Stimulated activated CD8-positive, alpha-beta memory T cell treated with anti-CD3 and anti-CD28 coated beads, Interleukin-7, amount 100 ng/mL, for 48 hours (primary cell): ENCODE data around the gene WHRN.

Experiments
- DNase-seq, 2 donors: peaks; one replicate each; pipeline ENCODE4 v3.0.0-alpha.2; 2020; ENCODE audit warnings: low read depth in 1 of 2; ENCODE audit errors: extremely low read depth in 1 of 2

The WHRN gene

DNA sequence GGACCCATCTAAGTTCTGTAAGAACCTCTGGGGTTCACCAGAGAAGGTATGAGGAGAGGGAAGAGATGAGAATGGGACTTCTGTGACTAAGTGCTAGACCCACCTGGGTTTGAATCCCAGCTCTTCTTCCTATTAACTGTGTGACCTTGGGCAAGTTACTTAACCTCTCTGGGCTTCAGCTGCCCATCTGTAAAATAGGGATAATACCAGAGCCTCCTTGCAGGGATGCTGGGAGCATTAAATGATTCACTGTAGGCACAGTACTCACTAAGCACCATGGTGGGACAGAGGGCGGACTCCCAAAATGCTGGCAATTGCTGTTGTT lies 53.6 kb downstream of the WHRN start:
- DNase-seq = no peak

DNA sequence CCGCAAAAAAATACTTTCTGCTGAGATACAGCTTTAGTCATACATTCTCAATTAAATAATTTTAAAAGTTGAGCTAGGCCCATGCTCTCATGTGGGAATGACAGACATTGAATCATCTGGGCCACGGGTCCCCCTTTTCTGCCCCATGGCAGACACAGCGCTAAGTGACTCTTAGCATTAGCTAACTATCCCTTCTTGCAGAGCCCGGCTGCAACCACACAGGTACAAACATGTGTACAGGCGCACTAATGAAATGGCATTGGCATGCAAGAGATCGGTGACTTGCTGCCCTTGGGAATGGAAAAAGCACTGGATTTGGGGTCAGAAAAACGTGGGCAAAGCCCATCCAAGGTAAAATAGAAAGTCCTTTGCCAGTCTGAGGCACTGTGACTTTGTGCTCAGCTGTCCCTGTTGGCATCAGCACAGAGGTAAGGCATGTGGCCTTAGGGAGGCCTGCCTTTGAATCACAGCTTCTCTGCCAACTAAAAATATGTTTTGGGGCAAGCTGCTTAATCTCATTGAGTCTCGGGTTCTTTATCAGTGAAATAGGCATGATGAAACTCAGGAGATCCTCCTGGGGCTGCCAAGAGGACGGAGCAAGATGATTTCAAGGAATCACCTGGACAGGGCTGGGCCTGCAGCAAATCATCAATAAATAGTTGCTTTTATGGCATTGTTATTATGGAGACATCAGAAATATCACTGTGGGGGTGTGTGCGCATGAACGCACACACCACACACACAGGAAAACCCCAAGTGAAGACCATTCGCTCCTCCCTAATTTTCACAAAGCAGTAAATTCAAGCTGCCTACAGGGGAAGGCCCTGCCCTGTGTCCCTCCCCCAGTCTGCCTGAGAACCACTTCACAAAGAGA lies 54.2 kb downstream of the WHRN start:
- DNase-seq = no peak

DNA sequence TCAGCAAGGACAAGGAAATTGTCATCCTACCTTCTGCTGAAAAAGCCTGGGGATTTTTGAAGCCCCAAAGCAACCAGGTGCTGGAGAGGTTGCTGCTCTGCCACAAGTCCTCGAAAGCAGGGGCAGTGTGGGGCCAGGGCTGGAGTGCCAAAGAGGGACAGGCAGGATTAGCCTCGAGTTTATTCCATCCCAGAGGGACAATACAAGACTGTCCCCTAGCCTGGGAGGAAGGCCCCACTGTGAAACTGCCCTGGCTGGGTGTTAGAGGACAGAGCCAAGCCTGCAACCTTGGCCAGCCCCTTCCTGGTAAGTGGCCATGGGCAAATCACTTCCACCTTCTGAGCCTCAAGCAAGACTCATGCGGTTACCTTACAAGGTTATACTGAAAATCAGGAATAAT lies 55.1 kb downstream of the WHRN start:
- no peak for DNase-seq

DNA sequence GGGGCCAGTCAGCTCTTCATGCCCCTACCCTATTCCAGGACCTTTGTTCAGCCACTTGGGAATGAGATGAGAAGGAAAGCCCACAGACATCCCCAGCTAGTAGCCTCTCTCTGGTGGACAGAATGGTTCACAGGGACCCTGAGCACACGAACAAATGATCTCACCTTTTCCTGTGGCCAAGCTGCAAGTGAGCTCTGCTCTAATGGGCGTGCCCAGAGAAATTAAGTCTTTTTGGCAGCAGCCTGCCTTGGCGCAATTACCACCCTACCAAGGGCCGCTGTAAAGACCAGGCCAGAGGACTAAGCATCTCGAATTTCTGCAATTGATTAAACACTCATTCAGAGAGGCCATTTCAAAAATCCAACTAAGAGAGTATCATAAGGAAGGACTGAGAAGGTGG lies 56.0 kb downstream of the WHRN start:
- no peak for DNase-seq

DNA sequence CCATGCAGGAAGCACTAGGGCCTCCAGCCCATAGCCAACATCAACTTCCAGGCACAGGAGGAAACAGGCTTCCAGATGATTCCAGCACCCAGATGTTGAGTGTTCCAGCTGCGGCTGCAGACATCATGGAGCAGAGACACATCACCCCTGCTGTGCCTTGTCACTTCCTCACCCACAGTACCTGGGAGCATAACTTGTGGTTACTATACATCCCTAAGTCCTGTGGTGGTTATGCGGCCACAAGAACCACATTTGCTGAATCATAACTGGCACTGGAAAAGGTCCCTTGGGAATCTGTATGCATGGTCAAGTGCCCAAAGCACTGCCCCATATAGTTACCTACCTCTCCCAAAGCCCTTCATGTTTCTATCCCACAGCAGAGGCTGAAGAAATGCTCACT lies 56.6 kb downstream of the WHRN start:
- DNase-seq = no peak

DNA sequence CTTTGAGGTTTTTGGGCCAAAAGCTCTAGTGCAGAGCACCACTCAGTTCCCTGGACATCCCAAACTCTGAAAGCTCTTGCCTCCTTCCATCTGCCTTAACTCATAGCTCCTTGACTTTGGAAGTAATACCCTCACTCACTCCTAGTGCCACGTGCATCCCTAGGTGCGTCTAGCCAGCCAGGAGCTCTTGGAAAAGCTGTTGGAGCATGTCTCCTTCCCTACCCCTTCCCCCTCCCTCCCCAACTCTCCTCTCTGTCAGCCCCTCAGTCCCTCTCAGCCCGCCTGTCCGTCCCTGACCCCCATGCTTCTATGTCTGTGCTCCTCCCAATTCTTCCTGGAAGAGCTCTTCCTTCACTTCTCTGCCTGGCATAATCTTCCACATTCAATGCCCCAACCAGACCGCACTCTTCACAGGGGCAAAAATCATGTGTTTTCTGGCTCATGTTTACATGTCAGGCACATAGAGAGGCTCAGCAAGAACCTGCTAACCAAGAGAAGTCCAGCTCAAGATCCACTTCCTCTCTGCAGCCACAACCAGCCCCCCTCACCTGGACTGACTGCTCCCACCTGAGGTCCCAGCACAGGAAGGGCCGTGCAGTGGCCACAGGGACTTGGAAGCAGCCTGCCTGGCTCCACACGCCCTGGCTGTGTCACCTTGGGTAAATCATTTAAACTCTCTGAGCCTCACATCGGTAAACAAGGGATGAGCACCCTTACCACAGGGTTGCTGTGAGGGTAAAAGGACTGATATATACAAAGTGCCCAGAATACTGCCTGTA lies 58.4 kb downstream of the WHRN start:
- DNase-seq = no peak

DNA sequence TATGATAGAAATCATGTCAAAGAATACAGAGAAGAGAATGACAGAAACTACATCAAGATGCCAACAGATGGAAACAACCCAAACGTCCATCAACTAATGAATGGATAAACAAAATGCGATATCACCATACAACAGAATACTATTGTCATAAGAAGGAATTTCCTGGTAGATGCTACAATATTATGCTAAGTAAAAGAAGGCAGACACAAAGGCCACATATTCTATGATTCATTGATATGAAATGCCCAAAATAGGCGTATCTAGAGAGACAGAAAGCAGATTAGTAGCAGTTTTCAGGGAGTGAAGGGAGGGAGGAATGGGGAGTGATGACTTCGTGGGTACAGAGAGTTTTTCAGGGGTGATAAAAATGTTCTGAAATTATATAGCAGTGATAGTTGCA lies 59.2 kb downstream of the WHRN start:
- DNase-seq = no peak

DNA sequence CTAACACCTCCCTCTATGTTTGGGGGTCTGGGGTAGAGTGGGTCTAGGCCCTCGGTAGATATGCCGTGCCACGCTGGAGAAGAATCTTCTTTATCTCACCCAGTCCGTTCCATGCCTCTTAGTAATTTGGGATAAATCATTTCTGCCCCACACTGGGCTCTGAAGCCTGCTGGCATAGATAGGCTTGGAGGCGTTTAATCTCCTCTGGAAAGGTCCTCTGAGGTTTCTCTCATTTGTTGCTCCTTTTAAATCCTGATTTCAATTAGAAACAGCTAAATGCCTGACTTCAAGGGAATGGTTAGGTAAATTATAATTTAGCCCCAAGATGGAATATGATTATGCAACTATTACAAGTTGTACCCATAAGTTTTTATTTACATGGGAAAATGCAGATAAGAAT lies 59.7 kb downstream of the WHRN start:
- no peak for DNase-seq

DNA sequence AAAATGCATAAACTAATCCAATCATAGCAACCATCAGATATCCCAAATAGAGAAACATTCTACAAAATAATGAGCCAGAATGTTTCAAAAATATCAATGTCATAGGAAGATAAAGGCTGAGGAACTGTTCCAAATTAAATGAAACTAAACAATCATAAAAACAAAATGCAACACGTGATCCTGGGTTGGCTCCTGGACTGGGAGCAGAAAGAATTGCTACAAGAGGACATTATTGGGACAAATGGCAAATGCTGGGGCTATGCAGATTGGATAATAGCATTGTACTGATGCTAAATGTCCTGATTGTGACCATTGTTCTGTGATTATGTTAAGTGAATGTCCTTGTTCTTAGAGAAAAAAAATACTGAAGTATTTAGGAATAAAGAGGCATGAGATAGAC lies 63.3 kb downstream of the WHRN start:
- no peak for DNase-seq

DNA sequence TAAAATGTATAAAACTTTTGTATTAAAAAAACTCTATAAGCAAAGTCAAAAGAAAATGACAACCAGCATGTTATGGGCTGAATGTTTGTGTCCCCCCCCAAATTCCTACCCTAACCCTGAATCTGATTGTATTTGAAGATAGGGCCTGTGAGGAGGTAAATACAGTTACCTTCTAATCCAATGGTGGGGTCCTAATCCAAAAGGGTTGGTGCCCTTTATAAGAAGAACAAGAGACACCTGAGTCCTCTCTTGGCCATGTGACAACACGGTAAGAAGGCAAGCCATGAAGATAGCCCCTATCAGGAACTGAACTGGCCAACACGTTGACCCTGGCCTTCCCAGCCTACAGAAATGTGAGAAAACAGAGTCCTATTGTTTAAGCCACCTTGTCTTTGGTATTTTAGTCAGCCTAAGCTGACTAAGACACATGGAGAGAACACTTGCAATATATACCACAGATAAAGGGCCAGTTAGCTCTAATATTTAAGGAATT lies 67.8 kb downstream of the WHRN start:
- DNase-seq = no peak

DNA sequence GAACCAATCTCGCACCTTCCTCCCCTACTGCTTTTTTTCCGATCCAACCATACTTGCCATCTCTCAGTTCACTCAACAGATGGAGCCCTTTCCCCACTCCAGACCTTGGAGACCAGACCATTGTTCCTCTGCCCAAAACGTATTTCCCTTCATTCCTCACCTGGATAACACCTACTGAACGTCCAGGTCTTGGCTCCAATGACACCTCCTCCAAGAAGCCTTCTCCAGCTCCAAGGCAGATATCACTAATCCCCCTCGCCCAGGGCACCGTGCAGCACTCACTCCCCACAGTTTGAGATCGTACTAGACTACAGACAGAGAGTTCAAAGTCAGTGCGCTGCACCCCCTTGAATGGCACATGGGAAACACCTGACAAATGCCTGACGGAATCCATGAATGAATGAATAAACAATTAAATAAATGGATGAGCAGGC lies 70.4 kb downstream of the WHRN start:
- no peak for DNase-seq

DNA sequence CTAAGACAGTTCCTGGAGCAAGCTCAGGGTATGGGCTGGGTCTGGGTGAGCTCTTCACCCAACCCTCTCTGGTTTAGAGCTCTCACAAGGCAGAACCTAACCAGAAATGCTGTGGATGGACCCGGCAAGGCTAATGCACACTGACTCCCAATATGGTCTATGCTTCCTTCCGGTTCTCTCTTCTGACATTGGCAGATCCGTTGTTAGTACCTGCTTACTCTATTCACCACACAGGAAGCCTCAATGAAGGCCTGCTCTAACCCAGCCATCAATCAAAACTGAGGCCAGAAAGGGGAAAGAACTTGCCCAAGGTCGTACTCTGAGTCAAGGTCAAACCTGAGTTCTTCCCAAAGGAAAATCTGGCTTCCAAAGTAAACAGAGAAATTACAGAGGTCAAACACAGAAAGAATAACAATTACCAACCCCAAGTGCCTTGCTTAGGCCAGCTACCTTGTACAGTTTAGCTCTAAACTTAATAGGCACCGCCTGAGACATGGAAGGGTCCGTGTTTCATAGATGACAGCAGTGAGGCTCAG lies 71.5 kb downstream of the WHRN start:
- no peak for DNase-seq

DNA sequence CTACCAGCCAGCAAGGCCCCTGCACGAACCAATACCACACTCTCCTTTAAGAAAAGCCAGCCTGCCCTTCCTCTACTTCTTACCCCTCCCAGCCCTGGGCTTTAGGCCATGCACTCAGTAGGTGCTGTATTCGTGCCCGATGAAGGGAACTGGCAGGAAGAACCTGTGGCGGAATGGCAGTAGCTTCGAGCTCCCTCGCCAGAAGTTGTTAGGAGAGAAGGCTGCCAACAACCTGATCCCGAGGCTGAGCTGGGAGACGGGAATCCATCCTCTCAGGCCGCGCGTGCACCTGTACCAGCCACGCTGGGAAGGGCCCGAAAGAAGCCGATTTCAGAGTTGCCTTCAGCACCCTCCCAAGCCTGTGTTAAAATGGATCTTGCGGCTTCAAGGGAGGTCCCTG lies 72.2 kb downstream of the WHRN start:
- DNase-seq = no peak

DNA sequence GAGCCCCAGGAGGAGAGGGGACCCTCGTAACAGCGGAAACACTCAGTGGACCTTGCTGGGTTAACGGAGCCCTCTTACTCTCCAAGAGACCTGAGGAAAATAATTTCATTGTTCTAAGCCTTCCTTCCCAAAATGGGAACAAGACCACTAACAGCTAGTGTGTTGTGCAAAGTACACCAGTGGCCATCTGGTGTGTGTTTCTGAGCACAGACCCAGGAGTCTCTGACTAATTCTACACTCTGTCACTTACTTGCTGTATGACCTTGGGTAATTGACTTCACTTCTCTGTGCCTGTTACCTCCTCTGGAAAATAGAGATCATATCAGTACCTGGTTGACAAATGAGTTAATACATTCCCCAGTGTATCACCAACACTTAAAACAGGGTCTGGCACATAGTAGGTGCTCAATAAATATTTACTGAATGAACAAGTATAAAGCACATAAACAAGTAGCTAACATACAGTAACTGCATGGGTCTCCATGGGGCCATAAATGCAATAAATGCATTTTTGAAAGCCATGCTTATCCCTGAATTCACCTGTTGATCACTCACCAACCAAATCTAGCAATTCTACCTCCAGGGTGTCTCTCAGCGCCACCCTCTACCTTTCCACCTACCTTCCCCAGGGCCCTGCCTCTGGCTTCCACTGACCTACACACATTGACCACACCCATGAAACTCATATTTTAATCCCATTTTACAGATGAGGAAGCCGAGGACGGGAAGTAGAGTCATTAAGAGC lies 72.8 kb downstream of the WHRN start:
- DNase-seq = no peak

DNA sequence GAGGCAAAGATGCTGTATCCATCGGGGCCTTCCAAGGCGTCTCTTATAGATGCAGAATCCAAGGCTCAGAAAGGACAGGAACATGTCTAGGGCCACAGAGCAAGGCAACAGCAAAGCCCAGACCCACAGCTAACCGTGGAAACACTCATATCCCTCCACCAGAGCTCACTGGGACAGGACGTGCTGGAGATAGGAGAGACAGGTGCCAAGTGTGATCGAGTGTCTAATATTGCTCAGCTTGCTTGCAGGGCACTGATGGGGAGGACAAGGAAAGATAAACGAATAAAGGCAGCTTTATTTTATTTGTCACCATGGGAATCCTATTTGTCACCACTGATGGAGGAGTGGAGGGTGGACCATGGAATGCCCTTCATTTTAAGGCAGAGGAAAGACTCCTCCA lies 73.5 kb downstream of the WHRN start:
- no peak for DNase-seq

DNA sequence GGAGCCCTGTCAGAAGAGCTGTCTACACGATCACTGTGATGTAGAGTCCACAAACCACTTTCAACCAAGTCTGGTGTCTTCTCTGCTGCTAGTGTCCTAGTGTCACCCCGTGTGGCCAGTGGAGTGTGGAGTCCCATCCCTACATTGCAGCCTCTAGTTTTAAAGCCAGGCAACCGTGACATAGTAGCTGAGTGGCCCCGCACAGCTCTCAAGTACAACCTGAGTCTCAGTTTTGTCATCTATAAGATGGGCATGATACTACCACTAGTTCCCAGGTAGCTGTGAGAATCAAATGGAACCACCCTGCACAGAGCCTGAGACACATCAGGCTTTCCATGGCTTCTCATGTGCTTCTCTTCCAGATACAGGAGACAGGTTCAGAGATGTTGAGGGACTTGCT lies 74.3 kb downstream of the WHRN start:
- no peak for DNase-seq

DNA sequence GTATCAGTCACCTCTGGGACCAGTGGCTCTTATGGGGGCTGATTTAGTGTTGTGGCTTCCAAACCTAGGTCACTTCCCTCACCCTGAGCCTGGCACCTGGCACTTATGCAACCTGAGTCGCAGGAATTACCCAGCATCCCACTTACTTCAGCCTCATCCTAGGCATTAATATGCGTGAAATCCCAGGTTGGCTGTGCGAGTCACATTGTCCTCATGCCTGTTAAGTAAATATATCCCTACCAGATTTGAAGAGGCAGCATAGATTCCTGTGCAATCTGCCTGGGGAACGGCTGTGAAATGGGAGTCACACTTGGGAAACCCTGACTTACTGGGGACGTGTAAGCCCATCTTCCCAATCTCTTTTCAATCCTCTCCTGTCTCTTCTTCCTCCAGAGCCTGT lies 74.8 kb downstream of the WHRN start:
- DNase-seq = no peak

DNA sequence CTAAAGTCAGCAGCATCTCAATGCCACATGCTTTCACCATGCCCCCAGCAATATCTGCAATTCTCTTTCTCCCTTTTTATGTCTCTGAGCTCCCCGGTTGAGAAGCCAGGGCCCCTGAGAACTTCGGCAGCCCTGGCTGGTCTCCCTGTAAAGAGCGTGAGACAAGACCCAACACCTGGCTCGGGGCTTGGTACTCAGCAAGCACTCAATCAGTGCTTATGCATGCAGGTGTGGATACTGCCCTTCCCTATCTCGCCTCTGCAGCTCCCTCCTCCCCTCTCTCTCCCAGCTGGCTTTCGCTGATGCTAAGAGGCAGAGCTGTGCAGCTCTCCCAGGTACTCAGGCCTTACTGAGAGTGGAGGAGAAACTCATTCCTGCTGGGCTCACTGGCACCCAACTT lies 75.8 kb downstream of the WHRN start:
- DNase-seq = no peak

DNA sequence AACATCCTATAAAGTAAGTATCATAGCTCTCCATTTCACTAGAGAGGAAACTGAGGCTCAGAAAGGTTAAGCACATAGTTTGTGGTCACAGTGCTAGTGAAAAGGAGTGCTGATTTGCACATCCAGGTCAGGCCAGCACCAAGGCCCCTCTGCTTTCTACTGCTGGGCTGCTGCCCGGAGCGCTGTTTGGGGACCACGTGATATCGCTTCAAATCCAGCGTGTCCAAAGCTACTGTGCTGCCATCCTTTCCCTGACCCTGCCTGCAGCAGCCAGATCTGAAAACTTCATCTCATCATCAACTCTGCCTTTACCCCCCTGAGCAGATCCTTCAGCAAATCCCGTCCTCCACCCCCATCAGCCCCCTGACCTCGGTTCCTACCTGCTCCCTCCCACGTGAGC lies 76.8 kb downstream of the WHRN start:
- DNase-seq = no peak

DNA sequence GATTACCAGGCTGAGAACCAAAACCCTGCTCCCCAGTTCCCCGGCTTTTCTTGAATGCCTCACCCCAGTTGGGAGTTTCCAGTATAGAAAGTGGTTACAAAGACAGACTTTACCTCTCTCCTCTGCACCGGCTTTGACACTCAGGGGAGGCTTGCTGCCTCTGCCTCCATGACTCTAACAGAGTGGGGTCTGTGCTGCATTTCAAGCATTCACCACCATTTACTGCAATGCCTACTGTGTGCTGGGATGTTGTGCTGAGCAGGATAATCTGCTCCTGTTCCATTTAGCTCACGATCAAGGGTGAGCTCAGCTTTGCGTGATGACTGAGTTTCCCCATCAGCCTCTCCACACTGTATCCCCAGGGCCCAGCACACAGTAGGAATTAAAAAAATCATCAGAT lies 77.6 kb downstream of the WHRN start:
- DNase-seq = no peak
